GM21528 (cell line): ENCODE results near the gene GASK1A.

Experiments used
- ATAC-seq: cut with Tn5 transposase; IDR thresholded peaks from one replicate; pipeline ENCODE4 v1.9.1; 2021; ENCODE audit warnings: mild to moderate bottlenecking, moderate library complexity; ENCODE audit not compliant: unreplicated experiment, low FRiP score

The GASK1A gene

GRCh38 chr3:42982645-42983412 is 3.7 kb downstream of the GASK1A start:
- no peak for ATAC-seq

GRCh38 chr3:42983927-42984326 is 4.8 kb downstream of the GASK1A start:
- no peak for ATAC-seq

- no peak for ATAC-seq
These were observed 5.6 kb downstream of the GASK1A start for GRCh38 chr3:42984701-42985100.

GRCh38 chr3:42988097-42988496 is 9.0 kb downstream of the GASK1A start:
- no peak for ATAC-seq

- ATAC-seq: no peak
These were observed 9.5 kb downstream of the GASK1A start for GRCh38 chr3:42988566-42988965.

GRCh38 chr3:42991341-42992315 is 12.5 kb downstream of the GASK1A start:
- ATAC-seq: no peak

- ATAC-seq: no peak
These were observed 15.5 kb downstream of the GASK1A start for GRCh38 chr3:42994595-42994994.

- no peak for ATAC-seq
These were observed 16.9 kb downstream of the GASK1A start for GRCh38 chr3:42996021-42996420.

GRCh38 chr3:42996633-42997075 is 17.5 kb downstream of the GASK1A start:
- no peak for ATAC-seq

- ATAC-seq: no peak
These were observed 20.1 kb downstream of the GASK1A start for GRCh38 chr3:42999212-42999611.

GRCh38 chr3:42999632-43000031 is 20.5 kb downstream of the GASK1A start:
- no peak for ATAC-seq

- no peak for ATAC-seq
These were observed 21.3 kb downstream of the GASK1A start for GRCh38 chr3:43000387-43000786.

GRCh38 chr3:43001094-43001553 is 22.0 kb downstream of the GASK1A start:
- no peak for ATAC-seq

- ATAC-seq: no peak
These were observed 22.5 kb downstream of the GASK1A start for GRCh38 chr3:43001556-43002121.

GRCh38 chr3:43004282-43004681 is 25.2 kb downstream of the GASK1A start:
- ATAC-seq: no peak

GRCh38 chr3:43005253-43005652 is 26.1 kb downstream of the GASK1A start:
- ATAC-seq: no peak

GRCh38 chr3:43005981-43006380 is 26.9 kb downstream of the GASK1A start:
- no peak for ATAC-seq

GRCh38 chr3:43006825-43007224 is 27.7 kb downstream of the GASK1A start:
- no peak for ATAC-seq

GRCh38 chr3:43009547-43009946 is 30.4 kb downstream of the GASK1A start:
- ATAC-seq: no peak

GRCh38 chr3:43010638-43011037 is 31.5 kb downstream of the GASK1A start:
- ATAC-seq: no peak

- no peak for ATAC-seq
These were observed 32.5 kb downstream of the GASK1A start for GRCh38 chr3:43011638-43012037.
